Loucy (cell line): ENCODE results near the gene TDRD15.

Source experiments
- H2AFZ ChIP-seq: fragments of 200-600 bp; sonication (generic); 2 replicates; pipeline ENCODE4 v1.6.0; 2016; ENCODE audit warnings: antibody characterized with exemption, mild to moderate bottlenecking, low read length, moderate library complexity
- H3F3A ChIP-seq: fragments of 200-600 bp; 2 replicates; pipeline ENCODE4 v1.6.0; 2016; ENCODE audit warnings: antibody characterized with exemption, low read depth, mild to moderate bottlenecking
- H3K27me3 ChIP-seq: fragments of 200-600 bp; sonication (generic); 2 replicates; pipeline ENCODE4 v1.6.1; 2014; ENCODE audit warnings: low read length, mild to moderate bottlenecking; ENCODE audit not compliant: insufficient read depth, poor library complexity, severe bottlenecking
- H3K36me3 ChIP-seq: fragments of 200-600 bp; sonication (generic); 2 replicates; pipeline ENCODE4 v1.6.1; 2016; ENCODE audit warnings: low read length; ENCODE audit not compliant: insufficient read depth
- H3K4me1 ChIP-seq: fragments of 200-600 bp; sonication (generic); 2 replicates; pipeline ENCODE4 v1.5.1; 2014; ENCODE audit warnings: low read length, mild to moderate bottlenecking; ENCODE audit not compliant: insufficient read depth, poor library complexity, severe bottlenecking
- H3K4me2 ChIP-seq: fragments of 200-600 bp; sonication (generic); 2 replicates; pipeline ENCODE4 v1.6.0; 2014; ENCODE audit warnings: antibody characterized with exemption, low read length, low read depth, mild to moderate bottlenecking; ENCODE audit not compliant: poor library complexity, severe bottlenecking
- H3K4me3 ChIP-seq: fragments of 200-600 bp; sonication (generic); 2 replicates; pipeline ENCODE4 v1.5.1; 2014; ENCODE audit warnings: low read length, mild to moderate bottlenecking, mixed read lengths; ENCODE audit not compliant: poor library complexity, severe bottlenecking
- H3K79me2 ChIP-seq: fragments of 200-600 bp; sonication (generic); 2 replicates; pipeline ENCODE4 v1.6.1; 2014; ENCODE audit warnings: low read length; ENCODE audit not compliant: insufficient read depth
- H3K9ac ChIP-seq: fragments of 200-600 bp; sonication (generic); 2 replicates; pipeline ENCODE4 v1.6.0; 2014; ENCODE audit warnings: mild to moderate bottlenecking, low read depth, low read length, moderate library complexity; ENCODE audit not compliant: poor library complexity, severe bottlenecking
- H3K9me2 ChIP-seq: fragments of 200-600 bp; sonication (generic); replicated peaks from 2 replicates; pipeline ENCODE4 v1.6.1; 2016; ENCODE audit warnings: low read depth, low read length, mixed read lengths
- H3K9me3 ChIP-seq: fragments of 200-600 bp; sonication (generic); 2 replicates; pipeline ENCODE4 v1.6.1; 2014; ENCODE audit warnings: mild to moderate bottlenecking, antibody characterized with exemption, low read length, low read depth; ENCODE audit not compliant: insufficient read depth
- H4K20me1 ChIP-seq: fragments of 200-600 bp; sonication (generic); 2 replicates; pipeline ENCODE4 v1.6.0; 2014; ENCODE audit warnings: antibody characterized with exemption, low read length, mild to moderate bottlenecking; ENCODE audit not compliant: insufficient read depth, poor library complexity, severe bottlenecking
- CTCF ChIP-seq: fragments of 200-600 bp; sonication (generic); conservative IDR thresholded peaks from 2 replicates; pipeline ENCODE4 v1.5.1; 2014; ENCODE audit warnings: mild to moderate bottlenecking, antibody characterized with exemption, low read length
- EZH2phosphoT487 ChIP-seq: fragments of 200-600 bp; IDR thresholded peaks from 2 replicates; pipeline ENCODE4 v1.6.1; 2018; ENCODE audit warnings: antibody characterized with exemption, mild to moderate bottlenecking, moderate library complexity, borderline replicate concordance

Gene TDRD15

GRCh38 chr2:21183306-21183705, 59.5 kb downstream of the TDRD15 start:
- Histone ChIP-seq H3K9me2 (no peaks in the 10 kb centered on the region), H2AFZ (no peak overlapping the region), H3K9me3 (no peaks in the 10 kb centered on the region), H3K27me3 (no peaks in the 10 kb centered on the region), H3K79me2 (no peaks in the 10 kb centered on the region), H3K9ac (no peak overlapping the region), H3K36me3 (no peaks in the 10 kb centered on the region), H3F3A (no peaks in the 10 kb centered on the region), H3K4me1 (no peaks in the 10 kb centered on the region), H3K4me2 (no peak overlapping the region), H4K20me1 (no peaks in the 10 kb centered on the region), H3K4me3 (no peak overlapping the region)
- no peak for TF ChIP-seq EZH2phosphoT487
- no peak for TF ChIP-seq CTCF

DNA sequence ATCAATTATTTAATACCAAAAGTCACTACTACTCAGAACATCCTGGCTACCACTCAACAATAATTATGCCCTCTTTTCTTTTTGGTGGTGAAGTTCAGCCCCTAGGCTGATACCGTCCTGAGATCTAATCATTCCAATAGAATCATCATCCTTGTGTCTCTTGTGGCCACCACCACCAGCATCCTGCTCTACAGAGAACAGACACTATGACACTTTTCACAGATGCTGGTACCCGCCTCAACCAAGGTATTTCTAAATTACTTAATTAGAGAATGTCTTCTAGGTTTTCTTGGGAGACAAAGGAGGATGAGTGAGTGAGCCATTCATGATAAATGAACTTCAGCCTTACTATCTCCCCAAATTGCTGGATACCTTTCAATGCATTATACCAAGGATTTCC, 60.0 kb downstream of the TDRD15 start:
- Histone ChIP-seq H3K4me2 (no peak overlapping the region), H3K79me2 (no peaks in the 10 kb centered on the region), H3K27me3 (no peaks in the 10 kb centered on the region), H3K4me1 (no peaks in the 10 kb centered on the region), H3K36me3 (no peaks in the 10 kb centered on the region), H3K9ac (no peak overlapping the region), H4K20me1 (no peaks in the 10 kb centered on the region), H3K9me2 (no peaks in the 10 kb centered on the region), H3K4me3 (no peak overlapping the region), H3F3A (no peaks in the 10 kb centered on the region), H3K9me3 (no peaks in the 10 kb centered on the region), H2AFZ (no peak overlapping the region)
- TF ChIP-seq CTCF: no peak
- no peak for TF ChIP-seq EZH2phosphoT487

DNA sequence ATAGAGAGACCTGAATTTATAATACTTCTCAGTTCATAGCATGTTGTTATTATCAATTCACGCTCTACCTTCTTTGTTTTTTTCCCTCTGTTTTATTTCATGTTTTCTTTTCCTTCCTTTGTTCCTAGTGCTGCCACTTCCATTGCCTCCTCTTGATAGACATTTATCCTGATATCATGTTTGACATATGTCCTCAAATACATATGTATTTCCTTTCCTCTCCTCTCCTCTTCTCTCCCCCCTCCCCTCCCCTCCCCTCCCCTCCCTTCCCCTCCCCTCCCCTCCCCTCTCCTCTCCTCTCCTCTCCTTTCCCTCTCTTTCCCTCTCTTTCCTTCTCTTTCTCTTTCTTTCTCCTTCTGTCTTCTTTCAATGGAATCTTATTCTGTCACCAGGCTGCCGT, 67.8 kb downstream of the TDRD15 start:
- Histone ChIP-seq H3K4me1 (no peaks in the 10 kb centered on the region), H3K9ac (no peak overlapping the region), H3K4me3 (no peak overlapping the region), H3K9me2 (no peaks in the 10 kb centered on the region), H3K9me3 (no peaks in the 10 kb centered on the region), H3K79me2 (no peaks in the 10 kb centered on the region), H3K4me2 (no peak overlapping the region), H3K27me3 (no peaks in the 10 kb centered on the region), H3F3A (no peaks in the 10 kb centered on the region), H2AFZ (no peak overlapping the region), H4K20me1 (no peaks in the 10 kb centered on the region), H3K36me3 (no peaks in the 10 kb centered on the region)
- TF ChIP-seq EZH2phosphoT487 (no peak), CTCF (no peak)
